Measurements from ENCODE around the gene ZNF335. TPM values are rescaled to one million over a fixed set of nuclear protein-coding genes. Genes with fewer than 3 reads are reported as not detected.

Gene ZNF335
- total and polyA plus RNA-seq, 2 experiments from 2014 or later, result 12.6 to 14.9 TPM

DNA sequence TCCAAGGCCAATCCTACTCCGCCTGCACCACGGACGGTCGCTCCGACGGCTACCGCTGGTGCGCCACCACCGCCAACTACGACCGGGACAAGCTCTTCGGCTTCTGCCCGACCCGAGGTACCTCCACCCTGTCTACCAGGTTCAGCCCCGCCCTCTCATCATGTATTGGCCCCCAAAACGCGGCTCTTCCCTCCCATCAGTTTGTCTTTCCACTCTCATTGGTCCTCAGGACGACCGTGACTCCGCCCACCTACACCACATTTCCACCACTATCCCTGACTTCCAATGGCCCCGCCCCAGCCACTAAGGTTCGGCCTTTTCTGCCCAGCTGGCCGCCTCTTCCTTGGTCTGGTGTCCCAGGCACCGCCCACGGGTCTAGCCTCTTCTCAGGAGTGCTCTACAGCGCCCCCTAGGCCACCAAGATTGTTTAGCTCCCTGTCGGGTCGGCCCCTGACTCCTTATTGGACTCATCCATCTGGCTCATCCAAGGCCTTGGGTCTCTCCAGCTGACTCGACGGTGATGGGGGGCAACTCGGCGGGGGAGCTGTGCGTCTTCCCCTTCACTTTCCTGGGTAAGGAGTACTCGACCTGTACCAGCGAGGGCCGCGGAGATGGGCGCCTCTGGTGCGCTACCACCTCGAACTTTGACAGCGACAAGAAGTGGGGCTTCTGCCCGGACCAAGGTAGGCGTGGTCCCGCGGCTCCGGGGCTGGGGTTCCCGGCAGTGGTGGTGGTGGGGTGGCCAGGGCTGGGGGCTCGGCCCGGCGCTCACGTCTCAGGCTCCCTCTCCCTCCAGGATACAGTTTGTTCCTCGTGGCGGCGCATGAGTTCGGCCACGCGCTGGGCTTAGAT, 39.9 kb upstream of the ZNF335 start:
- Histone ChIP-seq H3K36me3 (replicated peaks; ENCODE audit: insufficient read depth, low read depth) (no peaks in the 10 kb centered on the region), H3K9me2 (replicated peaks; ENCODE audit: insufficient read depth) (no peaks in the 10 kb centered on the region), H2AFZ (no peak overlapping the region), H3K4me2 (no peak overlapping the region), H3K4me1 (ENCODE audit: insufficient read depth) (peaks cover 6% of the 10 kb centered on the region), H3K9me3 (ENCODE audit: low read depth) (no peaks in the 10 kb centered on the region), H3K79me2 (no peaks in the 10 kb centered on the region), H3K27ac (no peak overlapping the region), H3K27me3 (peaks cover 16% of the 10 kb centered on the region), H3K4me3 (no peak overlapping the region), H4K20me1 (ENCODE audit: insufficient read depth, poor library complexity, severe bottlenecking) (no peaks in the 10 kb centered on the region)
- no peak for DNase-seq (ENCODE audit: low spot score)
- no peak for TF ChIP-seq EZH2phosphoT487 (IDR thresholded peaks at IDR 0.05; ENCODE audit: low read depth, severe bottlenecking, unreplicated experiment)
- TF ChIP-seq, protein P1, sequence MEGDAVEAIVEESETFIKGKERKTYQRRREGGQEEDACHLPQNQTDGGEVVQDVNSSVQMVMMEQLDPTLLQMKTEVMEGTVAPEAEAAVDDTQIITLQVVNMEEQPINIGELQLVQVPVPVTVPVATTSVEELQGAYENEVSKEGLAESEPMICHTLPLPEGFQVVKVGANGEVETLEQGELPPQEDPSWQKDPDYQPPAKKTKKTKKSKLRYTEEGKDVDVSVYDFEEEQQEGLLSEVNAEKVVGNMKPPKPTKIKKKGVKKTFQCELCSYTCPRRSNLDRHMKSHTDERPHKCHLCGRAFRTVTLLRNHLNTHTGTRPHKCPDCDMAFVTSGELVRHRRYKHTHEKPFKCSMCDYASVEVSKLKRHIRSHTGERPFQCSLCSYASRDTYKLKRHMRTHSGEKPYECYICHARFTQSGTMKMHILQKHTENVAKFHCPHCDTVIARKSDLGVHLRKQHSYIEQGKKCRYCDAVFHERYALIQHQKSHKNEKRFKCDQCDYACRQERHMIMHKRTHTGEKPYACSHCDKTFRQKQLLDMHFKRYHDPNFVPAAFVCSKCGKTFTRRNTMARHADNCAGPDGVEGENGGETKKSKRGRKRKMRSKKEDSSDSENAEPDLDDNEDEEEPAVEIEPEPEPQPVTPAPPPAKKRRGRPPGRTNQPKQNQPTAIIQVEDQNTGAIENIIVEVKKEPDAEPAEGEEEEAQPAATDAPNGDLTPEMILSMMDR (IDR thresholded peaks at IDR 0.05; ENCODE audit: poor library complexity), result peak; percentile 11
- 89% methylated on average over 47 of the region's 57 CpGs for whole genome bisulfite sequencing (ENCODE audit: low lambda C conversion rate, missing lambda C conversion rate)

DNA sequence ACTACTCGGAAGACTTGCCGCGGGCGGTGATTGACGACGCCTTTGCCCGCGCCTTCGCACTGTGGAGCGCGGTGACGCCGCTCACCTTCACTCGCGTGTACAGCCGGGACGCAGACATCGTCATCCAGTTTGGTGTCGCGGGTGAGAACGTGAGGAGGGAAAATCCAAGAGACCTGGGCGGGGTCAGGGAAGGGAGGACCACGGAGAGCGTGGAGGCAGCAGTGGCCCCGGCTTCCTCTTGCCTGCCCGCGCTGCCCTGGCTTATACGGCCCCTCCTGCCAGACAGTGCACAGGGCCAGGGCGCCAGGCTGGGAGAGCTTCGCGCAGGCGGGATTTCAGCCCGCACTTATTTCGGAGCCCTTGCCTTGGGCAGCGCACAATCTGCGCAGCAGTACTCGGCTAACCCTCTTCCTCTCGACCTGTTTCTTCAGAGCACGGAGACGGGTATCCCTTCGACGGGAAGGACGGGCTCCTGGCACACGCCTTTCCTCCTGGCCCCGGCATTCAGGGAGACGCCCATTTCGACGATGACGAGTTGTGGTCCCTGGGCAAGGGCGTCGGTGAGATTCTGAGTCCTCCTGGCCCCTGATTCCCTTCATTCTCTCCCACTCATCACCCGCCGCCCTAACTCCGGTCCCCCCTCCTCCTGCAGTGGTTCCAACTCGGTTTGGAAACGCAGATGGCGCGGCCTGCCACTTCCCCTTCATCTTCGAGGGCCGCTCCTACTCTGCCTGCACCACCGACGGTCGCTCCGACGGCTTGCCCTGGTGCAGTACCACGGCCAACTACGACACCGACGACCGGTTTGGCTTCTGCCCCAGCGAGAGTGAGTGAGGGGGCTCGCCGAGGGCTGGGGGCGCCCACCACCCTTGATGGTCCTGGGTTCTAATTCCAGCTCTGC, 38.7 kb upstream of the ZNF335 start:
- Histone ChIP-seq H3K9me2 (replicated peaks; ENCODE audit: insufficient read depth) (no peaks in the 10 kb centered on the region), H2AFZ (no peak overlapping the region), H3K27me3 (peaks cover 24% of the 10 kb centered on the region), H3K36me3 (replicated peaks; ENCODE audit: insufficient read depth, low read depth) (no peaks in the 10 kb centered on the region), H3K9me3 (ENCODE audit: low read depth) (no peaks in the 10 kb centered on the region), H3K79me2 (no peaks in the 10 kb centered on the region), H4K20me1 (ENCODE audit: insufficient read depth, poor library complexity, severe bottlenecking) (no peaks in the 10 kb centered on the region), H3K27ac (no peak overlapping the region), H3K4me1 (ENCODE audit: insufficient read depth) (peaks cover 6% of the 10 kb centered on the region), H3K4me2 (no peak overlapping the region), H3K4me3 (no peak overlapping the region)
- no peak for TF ChIP-seq EZH2phosphoT487 (IDR thresholded peaks at IDR 0.05; ENCODE audit: low read depth, severe bottlenecking, unreplicated experiment)
- TF ChIP-seq, protein P1 (IDR thresholded peaks at IDR 0.05; ENCODE audit: poor library complexity), result no peak
- TF ChIP-seq EZH2 (IDR thresholded peaks at IDR 0.05; ENCODE audit: borderline replicate concordance), result no peak
- WGBS (ENCODE audit: low lambda C conversion rate, missing lambda C conversion rate), result 96% methylated on average over 73 of the region's 74 CpGs
- DNase-seq (ENCODE audit: low spot score), result no peak

DNA sequence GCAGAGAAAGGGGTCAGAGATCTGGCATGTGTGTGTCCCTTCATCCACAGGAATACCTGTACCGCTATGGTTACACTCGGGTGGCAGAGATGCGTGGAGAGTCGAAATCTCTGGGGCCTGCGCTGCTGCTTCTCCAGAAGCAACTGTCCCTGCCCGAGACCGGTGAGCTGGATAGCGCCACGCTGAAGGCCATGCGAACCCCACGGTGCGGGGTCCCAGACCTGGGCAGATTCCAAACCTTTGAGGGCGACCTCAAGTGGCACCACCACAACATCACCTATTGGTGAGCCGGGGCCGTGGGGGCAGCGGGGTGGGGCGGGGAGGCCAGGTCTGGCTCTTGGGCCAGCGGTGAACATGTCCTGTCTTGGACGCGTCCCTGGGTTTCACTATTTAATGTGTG, 37.8 kb upstream of the ZNF335 start:
- Histone ChIP-seq H3K36me3 (replicated peaks; ENCODE audit: insufficient read depth, low read depth) (no peaks in the 10 kb centered on the region), H3K79me2 (no peaks in the 10 kb centered on the region), H2AFZ (no peak overlapping the region), H3K27ac (no peak overlapping the region), H3K4me2 (no peak overlapping the region), H3K9me2 (replicated peaks; ENCODE audit: insufficient read depth) (no peaks in the 10 kb centered on the region), H3K27me3 (peaks cover 28% of the 10 kb centered on the region), H3K4me3 (no peak overlapping the region), H3K4me1 (ENCODE audit: insufficient read depth) (peaks cover 6% of the 10 kb centered on the region), H3K9me3 (ENCODE audit: low read depth) (no peaks in the 10 kb centered on the region), H4K20me1 (ENCODE audit: insufficient read depth, poor library complexity, severe bottlenecking) (no peaks in the 10 kb centered on the region)
- WGBS (ENCODE audit: low lambda C conversion rate, missing lambda C conversion rate), result 89% methylated on average over 20 of the region's 20 CpGs
- no peak for DNase-seq (ENCODE audit: low spot score)
- TF ChIP-seq, protein P1 (IDR thresholded peaks at IDR 0.05; ENCODE audit: poor library complexity), result no peak
- no peak for TF ChIP-seq EZH2 (IDR thresholded peaks at IDR 0.05; ENCODE audit: borderline replicate concordance)
- no peak for TF ChIP-seq EZH2phosphoT487 (IDR thresholded peaks at IDR 0.05; ENCODE audit: low read depth, severe bottlenecking, unreplicated experiment)
